NCI-H146 treated with DMSO at 0.1 percent for 48 hours (cell line): ENCODE measurements around the gene STOML3.
"Not testable (repeated sequence)": the region's sequence is repeated elsewhere in the genome, so short reads cannot be mapped to it uniquely, and the experiment has no call there.

ENCODE experiments used
- DNase-seq: peaks from one replicate; lab custom pipeline; 2025; ENCODE audit not compliant: unreplicated experiment; lab: John Stamatoyannopoulos, UW

The STOML3 gene, protein sequence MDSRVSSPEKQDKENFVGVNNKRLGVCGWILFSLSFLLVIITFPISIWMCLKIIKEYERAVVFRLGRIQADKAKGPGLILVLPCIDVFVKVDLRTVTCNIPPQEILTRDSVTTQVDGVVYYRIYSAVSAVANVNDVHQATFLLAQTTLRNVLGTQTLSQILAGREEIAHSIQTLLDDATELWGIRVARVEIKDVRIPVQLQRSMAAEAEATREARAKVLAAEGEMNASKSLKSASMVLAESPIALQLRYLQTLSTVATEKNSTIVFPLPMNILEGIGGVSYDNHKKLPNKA

DNA sequence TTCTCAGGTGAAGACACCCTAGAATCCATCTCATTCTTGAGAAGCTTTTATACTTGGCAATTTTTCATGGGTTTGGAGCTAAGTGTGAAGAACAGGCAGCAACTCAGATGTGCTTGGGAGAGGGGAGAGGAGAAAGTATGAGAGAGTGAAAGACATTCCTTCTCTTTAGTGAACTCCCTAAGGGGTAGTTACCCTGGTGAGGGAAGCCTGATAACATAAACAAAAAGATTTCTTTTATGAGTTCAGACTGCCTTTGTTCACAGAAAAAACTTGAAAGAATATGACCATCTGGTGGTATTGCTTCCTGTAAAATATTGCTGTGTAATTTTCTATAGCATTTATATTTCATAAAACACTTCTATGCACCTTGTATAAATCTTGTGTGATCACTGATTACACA lies at the start of gene STOML3:
Gene STOML3, minus strand, starts transcription at position 139 of the 400 bp plus-strand sequence. Its CDS starts 110 bp downstream, at position 29.
- DNase-seq, result no peak

DNA sequence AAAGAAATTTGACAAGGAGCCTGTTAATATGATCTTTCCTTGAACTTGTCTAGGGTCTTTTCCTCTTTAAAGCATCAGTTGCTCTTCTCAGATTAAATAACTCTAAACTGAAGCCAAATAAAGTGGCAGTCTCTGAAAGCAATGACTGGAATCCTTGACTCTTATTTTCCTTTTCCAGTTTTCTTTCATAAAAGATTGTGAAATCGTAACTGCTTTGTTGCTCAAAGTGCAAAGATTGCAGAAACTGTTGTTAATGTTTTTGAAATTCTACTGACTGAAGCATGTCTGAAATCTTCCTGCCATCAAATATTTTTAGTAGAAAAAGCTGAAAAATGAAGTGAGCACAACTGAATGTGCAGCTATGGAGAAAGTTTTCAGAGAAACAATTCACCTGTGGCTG lies 49.6 kb upstream of the STOML3 start:
- DNase-seq, result no peak

DNA sequence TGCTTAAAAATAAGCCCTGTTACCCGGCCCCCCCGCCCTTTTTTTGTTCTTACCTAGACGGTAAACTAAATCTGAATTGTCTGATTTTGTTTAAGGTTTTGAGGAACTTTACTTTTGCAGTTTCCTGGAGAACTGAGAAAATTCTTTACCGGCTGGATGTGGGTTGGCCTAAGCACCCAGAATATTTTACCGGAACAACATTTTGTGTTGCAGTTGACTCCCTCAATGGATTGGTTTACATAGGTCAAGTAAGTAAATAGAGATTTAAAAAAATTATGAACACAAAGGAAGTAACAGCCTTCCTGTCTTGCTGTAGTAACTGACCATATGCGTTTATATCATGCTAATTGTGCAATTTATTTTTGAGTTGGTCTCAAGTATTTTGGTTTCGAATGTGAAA lies 48.4 kb upstream of the STOML3 start:
- peak; percentile 15 for DNase-seq

DNA sequence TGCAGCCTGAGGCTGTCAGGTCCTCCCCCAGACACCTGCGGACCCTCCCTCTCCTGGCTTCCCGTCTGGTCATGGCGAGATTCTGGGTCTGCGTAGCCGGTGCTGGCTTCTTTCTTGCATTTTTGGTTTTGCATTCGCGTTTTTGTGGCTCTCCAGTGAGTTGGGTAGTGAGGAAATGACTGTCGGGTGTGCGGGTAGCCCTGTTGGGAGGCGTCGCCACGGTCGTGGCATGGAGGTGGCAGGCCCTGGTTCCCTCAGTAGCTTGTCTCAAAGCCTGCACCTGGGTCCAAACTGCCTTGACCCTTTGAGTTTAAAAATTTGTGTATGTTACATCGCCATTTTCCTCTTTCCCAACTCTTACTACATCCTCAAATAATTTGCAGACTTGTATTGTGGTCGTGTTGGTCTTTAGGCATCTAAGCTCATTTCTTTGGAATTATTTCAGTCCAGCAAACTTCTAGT lies 48.0 kb upstream of the STOML3 start:
- peak; percentile 53 for DNase-seq

DNA sequence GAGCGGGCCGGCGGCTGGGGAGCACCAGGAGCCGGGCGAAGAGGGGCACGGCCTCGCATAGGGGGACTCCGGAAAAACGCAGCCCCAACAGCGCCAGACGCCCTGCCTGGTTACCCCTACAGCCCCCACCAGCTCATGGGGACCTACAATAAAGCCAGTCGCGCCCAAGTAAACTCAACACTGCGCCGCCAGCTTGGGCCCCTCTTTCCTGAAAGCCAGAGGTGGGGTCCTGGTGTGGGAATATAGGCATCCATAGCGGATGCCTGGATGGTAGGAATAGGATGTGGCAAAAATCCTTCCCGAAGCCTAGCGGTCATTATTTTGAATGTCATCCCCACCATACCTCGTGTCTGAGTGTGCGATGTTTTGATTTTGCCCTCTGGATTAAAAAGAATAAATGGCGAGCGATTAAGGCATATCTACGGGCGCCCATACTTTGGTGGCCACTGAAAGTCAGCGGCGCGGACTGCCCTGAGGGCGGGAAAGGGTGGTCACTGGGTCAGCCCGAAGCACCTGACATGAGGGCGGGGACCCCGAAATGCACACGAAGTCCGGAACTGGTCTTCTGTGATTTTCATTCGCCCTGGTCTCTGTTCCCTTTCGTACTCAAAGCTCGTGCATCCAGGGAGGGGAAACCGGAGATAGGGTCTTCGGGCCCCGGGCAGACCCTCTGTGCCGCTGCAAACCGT lies 47.4 kb upstream of the STOML3 start, which contains the start of the genes NHLRC3 and PROSER1:
Gene NHLRC3, plus strand, starts transcription at position 577 of the 689 bp plus-strand sequence. CDS start 184 bp downstream, outside the sequence.
Gene PROSER1, minus strand, starts transcription at position 210 of the 689 bp plus-strand sequence. CDS start 847 bp downstream, outside the sequence.
- peak; percentile 91 for DNase-seq

DNA sequence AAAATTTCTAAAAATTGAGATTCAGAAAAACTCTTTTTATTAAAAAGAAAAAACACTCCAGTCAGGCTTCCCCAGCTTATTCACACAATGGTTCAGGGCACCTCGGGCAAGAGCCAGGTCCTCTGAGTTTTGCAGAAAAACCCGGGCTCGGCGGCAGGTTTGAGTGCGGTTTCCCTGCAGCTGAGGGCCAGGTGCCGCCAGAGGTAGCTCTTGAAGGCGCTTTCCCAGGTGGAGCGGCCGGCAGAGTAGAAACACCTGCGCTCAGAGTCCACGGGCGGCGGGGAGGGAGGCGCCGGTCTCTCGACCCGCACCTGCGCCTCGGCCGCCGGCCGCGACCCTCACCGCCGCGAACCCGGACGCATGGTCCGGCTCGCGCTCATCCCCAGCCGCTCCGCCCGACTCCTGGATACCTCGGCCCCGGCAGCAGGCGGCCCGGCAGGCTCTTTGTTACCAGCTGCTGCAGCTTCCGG lies 46.8 kb upstream of the STOML3 start:
- peak; percentile 71 for DNase-seq

DNA sequence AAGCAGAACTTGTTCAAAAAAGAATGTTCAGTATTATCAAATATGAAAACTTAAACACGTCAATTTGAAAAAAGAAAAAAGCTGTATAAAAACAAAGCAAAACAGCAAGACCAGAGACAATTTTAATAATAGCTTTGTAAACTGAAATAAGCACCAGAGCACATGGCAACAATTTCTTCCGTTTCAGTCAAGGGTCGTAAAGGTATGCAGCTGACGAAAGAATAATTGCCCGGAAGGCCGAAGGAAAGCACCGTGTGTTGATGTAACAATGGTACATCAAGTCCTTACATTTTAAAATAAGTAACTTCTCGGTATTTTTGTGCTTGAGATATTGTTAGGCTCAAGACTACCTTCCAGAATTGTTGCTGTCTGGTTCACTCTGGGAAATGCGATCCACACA lies 45.6 kb upstream of the STOML3 start:
- peak; percentile 25 for DNase-seq

DNA sequence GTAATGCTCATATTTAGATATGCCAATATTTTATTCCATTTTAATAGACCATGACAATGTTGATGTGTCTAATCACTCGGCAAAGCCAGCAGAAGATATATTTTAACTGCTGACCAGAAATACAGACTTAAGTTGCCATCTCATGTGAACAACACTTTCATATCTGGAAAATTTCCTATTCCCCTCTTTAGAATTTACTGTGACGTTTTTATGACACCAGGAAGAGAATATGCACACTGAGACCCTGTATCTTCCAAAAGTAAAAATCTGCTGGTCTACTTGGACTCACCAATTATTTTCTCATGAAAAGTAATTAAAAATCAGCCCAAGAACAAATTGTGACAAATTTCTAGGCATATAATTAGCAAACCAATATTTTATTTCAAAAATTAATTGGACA lies 45.2 kb upstream of the STOML3 start:
- DNase-seq, result no peak

DNA sequence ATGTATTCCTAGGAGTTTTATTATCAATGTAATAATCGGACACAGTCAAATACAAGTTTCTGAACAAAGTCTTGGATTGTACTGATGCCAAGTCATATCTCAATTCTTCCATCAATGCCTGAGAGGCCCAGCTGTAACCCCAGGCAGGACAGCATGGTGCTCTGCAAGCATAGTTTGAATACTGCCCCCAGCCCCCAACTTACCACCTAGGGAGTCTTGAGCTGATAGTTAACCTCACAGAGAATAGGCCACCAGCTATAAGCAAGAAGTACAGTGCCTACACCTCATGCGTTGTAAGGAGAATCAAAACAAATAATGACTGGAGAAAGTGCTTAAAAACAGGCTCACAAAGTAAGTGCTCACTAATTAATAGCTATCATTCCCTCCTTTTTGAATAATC lies 44.6 kb upstream of the STOML3 start:
- DNase-seq, result peak; percentile 50

DNA sequence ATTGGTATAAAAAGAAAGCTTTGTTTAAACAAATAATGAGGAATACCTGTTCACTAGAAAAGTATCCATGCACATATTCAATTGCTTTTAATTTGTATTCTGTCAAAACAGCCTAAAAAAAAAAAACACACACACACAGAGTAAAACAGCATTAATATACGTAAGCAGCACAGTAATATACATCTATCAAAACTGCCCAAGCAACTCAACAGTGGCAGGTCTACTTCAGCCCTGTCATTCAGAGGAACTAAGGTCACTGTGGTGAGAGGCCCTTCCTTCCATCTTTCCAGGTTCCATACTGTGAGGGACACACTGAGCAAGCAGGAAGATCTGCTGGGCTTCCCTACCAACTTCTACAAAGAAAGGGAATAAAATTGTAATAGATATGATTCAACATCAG lies 43.5 kb upstream of the STOML3 start:
- DNase-seq, result no peak

DNA sequence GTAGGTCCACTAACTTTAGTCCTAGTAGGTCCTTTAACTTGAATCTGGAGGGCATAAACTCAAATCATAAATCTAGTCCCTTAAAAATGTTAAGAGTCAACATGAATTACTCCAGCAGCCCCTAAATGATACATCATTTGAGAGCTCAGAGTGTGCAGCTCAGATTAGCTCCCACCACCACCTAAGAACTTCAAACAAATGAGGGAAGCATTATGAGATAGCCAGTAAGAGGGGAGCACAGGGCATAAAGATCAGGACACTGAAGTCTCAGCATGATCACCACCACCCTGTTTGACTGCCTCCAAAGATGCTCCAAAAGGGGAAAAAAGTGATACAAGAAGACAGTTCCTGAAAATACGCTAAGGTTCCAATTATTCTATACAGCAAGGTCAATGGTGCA lies 41.5 kb upstream of the STOML3 start:
- no peak for DNase-seq

DNA sequence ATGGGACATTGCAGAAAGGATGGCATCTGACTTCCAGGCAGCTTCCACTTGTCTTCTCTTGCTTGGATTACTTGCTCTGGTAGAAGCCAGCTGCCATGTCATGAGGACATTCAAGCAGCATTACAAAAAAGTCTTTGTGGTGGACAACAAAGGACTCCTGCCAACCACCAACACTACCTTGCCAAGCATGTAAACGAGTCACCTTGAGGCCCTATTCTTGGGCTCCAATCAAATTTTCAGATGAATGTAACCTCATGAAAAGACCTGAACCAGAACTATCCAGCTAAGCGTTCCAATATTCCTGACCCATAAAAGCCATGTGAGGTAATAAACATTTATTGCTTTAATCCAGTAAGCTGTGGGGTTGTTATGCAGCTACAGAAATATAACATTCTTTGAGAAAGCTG lies 34.8 kb upstream of the STOML3 start:
- DNase-seq, result no peak

DNA sequence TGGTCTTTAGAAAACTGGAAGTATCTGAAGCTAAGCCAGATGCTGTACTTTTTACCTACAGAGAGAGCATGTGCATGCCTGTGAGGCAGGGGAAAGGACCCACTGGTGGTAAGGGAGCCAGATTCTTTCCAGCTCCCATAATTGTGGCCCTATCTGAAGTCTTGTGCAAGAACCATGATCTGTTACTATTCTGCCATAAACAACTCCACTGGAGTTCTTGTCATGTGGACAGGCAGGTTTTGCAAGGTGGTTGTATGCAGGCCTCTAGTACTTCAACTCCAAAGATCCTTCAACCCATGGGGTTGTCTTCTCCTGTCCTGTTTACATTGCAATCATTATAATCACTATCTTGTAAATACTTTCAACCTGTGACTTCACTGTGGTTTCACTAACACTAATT lies 33.1 kb upstream of the STOML3 start:
- DNase-seq, result no peak

DNA sequence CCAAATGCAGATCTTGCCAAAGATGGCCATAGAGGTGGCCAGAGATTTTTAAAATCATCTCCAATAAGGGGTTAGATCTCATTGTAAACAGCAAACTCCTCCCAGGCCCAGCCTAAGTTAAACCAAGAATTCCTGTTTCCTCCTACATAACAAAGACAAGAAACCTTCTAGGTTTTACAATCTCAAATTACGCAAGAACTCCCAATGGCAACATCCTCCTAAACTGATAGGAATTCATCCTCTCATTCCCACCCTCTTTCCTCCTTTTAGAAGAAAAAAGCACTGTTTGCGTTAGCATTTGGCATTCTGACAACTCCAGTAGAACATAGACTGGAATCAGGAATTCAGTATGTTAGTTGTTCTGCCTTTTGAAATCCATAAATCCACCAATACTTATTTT lies 32.7 kb upstream of the STOML3 start:
- no peak for DNase-seq

DNA sequence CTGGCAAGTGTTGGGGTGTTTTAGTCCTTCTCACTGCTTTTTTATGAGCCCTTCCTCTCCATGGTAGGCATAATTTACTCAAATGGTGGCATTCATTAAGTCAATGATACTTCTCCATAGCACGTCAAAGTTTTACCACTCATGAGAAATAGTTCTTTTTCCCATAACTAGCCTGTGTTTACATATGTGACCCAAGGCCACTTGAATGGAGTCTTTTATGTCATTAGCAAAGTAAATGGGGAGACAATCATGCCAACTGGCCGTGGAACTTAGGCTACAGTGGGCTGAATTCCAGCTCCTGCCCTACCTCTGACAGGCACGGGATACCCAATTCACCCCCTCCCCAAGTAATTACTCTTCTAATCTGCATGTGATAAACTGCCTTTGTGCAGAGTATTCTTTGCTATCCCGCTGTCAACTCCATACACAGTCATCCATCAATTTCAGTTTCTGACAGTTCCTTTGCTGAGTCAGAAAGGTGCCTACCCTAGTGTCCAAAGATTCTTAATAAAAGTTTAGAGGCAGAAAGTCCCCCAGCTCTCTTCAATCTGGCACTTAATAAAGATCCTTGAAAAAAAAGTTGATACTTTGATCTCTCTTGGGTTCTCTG lies 30.3 kb upstream of the STOML3 start:
- no peak for DNase-seq

DNA sequence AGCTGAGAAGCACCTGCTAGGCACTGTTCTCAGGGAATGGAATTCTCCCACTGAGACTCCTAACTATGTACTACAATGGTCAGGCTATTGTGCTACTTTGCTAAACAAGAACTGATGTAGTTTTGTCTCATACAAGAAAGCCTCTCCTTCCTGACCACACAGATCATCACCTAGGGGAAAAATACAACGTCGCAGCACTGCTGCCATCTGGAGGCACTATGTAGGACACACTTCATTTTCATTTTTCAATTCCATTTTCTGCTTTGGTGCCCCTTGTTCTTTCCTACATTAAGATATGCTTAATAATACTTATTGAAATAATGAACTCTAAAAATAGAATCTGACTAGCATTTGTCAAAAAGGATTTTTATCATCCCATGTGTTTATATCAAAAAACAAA lies 26.2 kb upstream of the STOML3 start:
- DNase-seq, result peak; percentile 35

DNA sequence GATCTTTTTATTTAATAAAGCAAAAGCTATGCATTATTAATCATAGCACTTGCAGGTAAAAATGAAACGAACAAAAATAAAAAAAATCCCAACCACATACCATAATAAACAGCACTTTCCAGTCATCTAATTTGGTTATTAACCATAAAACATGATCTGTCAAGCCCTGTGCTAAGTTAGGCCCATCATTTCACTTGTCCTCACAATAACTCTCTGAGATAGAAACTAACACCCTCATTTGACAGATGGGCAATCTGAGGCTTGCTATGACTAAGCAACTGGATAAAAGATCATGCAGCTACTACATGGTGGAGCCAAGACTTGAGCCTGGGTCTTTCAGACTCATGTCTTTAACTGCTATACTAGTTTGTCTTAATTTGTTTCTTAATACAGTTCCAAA lies 25.5 kb upstream of the STOML3 start:
- no peak for DNase-seq

DNA sequence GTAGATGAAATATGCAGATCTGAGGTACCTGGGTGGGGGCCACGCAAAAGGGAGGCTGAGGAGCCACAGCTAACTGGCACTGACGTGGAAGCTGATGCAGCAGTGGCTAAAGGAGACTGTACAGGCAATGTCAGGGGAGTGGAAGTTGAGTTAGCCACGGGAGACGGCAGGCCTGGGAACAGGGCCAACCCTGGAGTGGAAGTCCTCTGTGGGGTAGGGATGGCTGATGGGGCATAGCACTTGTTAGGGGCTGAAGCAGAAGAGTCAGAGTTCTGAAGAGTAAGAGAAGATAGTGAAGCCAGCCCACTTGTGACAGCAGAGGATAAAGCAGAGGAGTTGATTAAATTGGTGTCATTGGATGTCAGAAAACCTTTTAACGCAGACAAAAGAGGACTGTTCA lies 22.8 kb upstream of the STOML3 start:
- no peak for DNase-seq

DNA sequence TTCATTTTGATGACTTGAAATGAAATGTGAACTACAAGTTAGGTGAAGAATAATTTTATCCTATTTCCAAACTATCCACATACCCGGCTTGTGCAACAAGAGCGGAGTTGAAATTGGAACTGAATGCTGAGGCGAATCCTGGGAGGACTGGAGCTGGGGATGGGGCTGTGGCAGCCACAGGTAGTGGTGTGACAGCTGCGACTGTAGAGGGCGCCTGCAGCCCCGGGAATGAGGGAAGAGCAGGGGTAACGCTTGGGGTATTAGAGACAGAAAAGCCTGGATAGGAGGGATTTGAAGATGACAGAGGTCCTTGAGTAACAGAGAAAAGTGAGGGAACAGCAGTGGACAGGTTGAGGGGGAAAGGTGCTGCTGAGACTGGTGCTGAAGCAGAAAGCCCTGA lies 22.0 kb upstream of the STOML3 start:
- no peak for DNase-seq

DNA sequence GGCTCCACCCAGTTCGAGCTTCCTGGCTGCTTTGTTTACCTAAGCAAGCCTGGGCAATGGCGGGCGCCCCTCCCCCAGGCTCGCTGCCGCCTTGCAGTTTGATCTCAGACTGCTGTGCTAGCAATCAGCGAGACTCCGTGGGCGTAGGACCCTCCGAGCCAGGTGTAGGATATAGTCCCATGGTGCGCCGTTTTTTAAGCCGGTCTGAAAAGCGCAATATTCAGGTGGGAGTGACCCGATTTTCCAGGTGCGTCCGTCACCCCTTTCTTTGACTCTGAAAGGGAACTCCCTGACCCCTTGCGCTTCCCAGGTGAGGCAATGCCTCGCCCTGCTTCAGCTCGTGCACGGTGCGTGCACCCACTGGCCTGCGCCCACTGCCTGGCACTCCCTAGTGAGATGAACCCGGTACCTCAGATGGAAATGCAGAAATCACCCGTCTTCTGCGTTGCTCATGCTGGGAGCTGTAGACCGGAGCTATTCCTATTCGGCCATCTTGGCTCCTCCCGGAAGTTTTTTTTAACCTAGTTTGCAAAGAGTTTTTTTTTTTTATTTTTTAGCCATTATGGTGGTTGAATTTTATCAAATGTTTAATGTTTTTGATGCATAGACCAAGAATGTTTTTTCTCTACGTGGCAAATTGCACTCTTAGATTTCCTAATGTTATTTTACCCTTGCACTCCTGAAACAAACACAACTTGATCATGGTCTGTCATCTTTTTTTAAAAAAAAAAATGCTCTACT lies 15.9 kb upstream of the STOML3 start:
- DNase-seq, result not testable (repeated sequence)

DNA sequence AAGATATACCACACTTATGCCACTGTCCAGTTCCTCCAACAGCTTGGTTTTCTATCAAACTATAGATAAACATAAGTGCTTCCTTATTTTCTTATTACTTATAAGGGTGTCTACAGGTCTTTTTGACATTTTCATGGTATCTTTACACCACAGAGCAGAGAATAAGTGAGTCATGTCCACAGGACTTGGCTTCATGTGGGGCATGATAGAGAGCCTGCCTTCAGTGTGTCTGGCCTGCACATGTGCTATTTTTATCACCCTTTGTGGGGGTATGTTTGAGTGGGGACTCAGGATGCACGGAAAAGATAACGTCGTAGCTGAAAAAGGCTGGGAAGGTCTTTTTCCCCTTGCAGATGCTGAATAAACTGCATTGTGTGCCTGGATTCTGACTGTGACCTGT lies 8.1 kb upstream of the STOML3 start:
- DNase-seq, result no peak
